ENCODE measurements around the gene SMG6.

The SMG6 gene

DNA sequence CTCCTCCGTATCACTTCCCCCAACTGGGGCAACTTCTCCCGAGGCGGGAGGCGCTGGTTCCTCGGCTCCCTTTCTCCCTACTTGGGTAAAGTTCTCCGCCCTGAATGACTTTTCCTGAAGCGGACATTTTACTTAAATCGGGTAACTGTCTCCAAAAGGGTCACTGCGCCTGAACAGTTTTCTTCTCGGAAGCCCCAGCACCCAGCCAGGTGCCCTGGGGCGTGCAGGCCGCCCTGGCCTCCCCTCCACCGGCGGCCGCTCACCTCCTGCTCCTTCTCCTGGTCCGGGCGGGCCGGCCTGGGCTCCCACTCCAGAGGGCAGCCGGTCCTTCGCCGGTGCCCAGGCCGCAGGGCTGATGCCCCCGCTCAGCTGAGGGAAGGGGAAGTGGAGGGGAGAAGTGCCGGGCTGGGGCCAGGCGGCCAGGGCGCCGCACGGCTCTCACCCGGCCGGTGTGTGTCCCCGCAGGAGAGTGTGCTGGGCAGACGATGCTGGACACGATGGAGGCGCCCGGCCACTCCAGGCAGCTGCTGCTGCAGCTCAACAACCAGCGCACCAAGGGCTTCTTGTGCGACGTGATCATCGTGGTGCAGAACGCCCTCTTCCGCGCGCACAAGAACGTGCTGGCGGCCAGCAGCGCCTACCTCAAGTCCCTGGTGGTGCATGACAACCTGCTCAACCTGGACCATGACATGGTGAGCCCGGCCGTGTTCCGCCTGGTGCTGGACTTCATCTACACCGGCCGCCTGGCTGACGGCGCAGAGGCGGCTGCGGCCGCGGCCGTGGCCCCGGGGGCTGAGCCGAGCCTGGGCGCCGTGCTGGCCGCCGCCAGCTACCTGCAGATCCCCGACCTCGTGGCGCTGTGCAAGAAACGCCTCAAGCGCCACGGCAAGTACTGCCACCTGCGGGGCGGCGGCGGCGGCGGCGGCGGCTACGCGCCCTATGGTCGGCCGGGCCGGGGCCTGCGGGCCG, 247.1 kb downstream of the SMG6 start:
- peak; percentile 54 for DNase-seq

DNA sequence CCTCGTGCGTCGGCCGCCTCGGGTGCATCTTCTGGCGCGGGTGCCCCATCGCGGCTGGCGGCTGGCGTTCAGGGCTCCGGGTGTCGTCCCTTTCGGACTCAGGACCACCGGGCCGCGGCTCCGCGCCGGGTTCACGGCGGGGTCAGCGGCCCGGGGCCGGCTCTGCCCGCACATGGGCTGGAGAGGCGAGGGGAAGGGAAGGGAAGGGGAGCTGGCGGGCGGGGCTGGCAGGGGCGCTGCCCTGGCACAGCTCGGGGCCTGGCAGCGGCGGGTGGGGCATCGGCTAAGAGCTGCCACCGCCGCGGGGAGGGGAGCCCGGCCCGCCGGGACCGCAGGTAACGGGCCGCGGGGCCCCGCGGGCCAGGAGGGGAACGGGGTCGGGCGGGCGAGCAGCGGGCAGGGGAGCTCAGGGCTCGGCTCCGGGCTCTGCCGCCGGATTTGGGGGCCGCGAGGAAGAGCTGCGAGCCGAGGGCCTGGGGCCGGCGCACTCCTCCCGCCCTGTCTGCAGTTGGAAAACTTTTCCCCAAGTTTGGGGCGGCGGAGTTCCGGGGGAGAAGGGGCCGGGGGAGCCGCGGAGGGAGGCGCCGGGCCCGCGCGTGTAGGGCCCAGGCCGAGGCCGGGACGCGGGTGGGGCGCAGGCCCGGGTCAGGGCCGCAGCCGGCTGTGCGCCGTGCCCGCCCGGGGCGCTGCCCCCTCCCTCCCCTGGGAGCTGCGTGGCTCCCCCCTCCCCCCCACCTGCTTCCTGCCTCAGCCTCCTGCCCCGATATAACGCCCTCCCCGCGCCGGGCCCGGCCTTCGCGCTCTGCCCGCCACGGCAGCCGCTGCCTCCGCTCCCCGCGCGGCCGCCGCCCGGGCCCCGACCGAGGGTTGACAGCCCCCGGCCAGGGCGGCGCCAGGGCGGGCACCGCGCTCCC, 248.0 kb downstream of the SMG6 start:
- DNase-seq, result no peak

DNA sequence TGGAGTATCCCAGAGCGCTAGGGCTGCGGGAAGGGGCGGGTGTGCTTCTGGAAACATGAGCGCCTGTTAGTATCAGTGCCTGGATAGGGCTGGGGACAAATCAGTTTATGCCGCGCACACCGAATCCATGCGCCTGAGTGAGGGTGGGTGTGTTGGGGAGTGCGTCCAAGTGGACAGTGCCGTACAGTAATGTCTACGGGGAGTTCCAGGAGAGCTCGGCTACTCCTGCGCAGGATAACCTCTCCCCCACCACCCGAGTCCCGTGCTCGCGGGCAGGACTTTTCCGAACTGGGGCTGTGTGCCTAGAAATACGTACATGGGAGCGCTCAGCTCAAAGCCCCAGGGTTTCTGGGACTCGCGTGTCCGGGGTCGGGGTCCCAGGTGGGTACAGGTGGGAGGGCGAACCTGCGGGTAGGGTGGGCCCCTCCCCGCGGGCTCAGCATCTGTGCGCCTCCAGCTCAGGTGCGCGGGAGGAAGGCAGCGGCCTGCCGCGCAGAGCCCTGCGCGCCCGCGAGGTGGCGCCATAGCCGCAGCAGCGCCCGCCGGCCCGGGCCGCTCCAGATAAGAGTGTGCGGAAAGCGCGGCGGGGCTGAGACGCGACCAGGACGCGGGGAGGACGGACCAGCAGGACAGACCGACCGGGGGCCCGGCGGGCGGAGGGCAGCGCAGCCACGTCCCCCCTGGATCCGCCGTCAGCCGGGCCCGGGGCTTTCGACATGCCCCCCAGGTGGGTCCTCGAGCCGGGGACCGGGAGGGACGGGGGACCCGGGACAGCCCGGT, 248.9 kb downstream of the SMG6 start, which contains the start of gene HIC1:
Gene HIC1, plus strand, starts transcription at position 592 of the 780 bp plus-strand sequence. CDS start 1,588 bp downstream, outside the sequence.
- DNase-seq, result peak; percentile 83

DNA sequence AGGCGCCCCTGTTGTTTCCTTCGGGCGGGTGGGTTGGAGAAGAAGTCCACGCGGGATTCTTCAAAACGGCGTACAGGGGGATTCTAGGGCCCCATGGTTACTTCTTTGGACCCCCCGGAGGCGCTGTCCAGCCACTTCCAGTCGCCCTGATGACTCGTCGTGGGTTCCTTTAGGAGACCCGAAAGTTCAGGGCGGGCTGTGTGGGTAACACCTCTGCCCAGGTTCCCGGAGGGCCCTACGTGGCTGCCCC, 249.4 kb downstream of the SMG6 start:
- DNase-seq, result no peak

DNA sequence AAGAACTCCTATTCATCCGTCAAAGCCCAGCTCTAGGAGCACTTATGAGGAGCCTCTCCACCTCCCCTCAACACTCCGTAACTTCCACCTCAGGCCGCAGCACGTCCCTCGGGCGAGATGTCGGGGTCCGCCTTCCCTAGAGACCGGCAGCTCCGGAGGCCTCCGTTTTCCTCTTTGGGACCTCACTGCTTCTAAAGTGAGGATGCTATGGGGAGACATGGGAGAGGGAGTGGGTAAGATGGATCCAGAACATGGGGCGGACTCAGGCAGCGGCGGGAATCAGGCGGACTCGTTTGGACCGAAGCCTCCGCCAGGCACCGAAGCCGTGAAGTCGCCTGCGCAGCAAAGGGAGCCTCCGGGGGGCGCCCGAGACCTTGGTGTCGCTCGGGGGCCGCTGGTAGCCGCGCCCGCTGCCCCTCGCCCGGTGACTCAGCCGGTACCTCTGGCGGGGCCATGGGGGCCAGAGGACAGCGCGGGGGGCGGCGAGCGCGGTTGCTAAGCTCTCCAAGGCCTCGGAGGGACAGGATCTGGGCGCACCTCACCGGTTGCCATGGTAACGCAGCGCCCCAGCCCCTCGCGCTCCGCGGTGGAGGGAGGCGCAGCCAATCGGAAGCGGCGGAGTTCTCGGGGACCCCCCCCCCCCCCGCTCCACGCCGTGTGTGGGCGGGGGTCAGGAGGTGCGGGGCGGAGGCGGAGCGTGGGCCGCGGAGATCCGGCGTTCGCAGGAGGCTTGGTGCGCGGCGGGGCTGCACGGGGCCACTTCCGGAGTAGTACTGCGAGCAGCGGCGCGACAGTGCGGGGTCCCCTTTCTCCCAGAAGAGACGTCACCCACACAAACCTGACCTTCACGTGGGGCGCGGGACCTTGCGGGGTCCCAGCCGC, 250.0 kb downstream of the SMG6 start:
- DNase-seq, result peak; percentile 71

DNA sequence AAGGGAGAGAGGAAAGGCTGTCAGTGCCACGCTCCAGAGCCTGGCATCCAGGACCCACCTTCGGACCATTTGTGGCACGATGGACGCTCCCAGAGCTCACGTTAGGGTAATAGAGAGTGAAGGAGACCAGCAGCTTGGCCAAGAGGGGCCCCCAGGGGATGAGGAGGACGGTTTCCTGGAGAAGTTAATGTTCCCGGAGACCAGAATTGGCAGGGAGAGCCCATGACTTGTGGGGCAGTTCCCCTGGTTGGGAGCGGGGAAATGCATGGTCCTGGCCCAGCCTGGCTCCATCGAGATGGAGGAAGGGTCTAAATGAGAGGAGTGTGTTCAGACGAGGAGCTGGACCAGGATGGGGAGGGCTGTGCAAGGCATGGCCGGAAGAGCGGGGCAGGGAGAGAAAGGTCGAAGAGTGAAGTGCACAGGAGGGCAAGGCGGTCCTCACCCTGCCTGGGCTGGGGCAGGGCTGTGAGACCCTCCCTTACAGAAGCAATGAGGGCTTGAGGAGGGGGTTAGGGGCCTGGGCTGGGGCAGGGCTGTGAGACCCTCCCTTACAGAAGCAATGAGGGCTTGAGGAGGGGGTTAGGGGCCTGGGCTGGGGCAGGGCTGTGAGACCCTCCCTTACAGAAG, 251.5 kb downstream of the SMG6 start:
- no peak for DNase-seq

DNA sequence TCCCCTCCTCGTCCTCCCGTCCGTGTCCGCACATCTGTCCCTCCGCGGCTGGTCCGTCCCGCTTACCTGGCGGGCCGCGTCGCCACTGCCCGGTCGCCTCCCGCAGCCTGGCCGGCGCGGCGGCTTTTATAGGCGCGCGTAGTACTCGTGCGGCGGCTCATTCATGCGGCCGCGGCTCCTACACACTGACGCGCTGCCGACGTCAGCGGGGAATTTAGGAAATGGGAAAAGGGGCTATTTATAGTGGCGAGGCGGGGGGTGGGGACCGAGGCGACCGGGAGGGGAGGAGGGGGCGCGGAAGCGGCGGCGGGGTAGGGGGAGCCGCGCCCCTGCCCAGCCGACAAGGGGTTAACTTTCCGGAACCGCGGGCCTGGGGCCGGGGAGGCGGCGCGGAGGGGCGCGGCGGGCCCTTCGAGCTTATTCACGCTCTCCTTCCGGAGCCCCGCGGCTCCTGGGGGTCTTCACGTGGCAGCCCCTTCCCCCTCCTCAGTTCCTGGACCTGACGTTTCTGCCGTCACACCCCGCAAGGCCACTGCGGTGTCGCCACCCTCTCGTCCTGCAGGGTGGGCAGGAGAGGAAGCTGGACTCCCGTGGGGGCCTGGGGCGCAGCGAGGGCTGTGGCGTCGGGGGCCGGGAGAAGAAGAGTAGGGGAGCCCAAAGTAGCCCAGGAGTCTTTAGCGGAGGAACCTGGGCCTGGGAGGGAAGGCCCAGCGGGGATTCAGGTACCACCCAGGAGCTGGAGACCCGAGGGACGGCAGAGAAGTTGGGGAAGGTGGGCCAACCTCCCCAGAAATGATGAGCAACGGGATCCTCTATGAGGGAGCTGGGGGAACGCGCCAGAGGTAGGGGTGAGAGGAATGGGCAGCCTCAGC, 252.3 kb downstream of the SMG6 start:
- DNase-seq, result no peak

DNA sequence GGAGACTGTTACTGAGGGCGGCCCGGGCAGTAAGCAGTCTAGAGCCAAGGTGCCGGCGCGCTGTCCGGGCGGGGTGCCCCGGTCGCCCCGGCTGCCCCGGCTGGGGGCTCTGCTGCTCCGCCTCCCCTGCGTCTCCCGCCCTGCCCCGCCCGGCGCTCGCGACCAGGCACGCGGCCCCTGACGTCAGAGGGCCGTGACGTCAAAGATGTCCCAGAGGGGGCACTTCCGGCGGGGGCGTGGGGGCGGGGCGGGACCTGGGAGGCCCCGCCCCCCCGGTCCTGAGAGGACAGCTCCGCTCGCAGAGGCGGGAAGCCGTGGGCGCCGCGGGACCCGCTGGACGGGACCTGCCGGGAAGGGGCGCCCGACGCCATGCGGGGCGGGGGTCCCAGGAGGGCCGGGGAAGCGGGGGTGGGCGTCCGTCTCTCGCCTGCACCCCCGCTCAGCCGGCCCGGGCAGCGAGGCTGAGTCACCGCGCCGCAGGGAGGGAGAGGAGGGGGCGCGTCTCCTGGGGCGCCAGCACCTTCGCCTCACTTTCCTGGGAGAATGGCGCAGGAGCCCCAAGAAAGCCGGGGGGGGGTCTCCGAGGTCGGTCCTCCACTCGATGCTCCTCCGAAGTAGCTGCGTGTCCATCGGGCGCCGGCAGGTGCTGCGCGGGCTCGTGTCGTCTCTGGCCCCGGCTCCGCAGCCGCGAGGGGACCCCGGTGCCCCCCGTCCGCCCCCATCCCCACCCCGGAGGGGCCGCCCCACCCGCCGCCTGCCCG, 253.1 kb downstream of the SMG6 start:
- DNase-seq, result peak; percentile 60

DNA sequence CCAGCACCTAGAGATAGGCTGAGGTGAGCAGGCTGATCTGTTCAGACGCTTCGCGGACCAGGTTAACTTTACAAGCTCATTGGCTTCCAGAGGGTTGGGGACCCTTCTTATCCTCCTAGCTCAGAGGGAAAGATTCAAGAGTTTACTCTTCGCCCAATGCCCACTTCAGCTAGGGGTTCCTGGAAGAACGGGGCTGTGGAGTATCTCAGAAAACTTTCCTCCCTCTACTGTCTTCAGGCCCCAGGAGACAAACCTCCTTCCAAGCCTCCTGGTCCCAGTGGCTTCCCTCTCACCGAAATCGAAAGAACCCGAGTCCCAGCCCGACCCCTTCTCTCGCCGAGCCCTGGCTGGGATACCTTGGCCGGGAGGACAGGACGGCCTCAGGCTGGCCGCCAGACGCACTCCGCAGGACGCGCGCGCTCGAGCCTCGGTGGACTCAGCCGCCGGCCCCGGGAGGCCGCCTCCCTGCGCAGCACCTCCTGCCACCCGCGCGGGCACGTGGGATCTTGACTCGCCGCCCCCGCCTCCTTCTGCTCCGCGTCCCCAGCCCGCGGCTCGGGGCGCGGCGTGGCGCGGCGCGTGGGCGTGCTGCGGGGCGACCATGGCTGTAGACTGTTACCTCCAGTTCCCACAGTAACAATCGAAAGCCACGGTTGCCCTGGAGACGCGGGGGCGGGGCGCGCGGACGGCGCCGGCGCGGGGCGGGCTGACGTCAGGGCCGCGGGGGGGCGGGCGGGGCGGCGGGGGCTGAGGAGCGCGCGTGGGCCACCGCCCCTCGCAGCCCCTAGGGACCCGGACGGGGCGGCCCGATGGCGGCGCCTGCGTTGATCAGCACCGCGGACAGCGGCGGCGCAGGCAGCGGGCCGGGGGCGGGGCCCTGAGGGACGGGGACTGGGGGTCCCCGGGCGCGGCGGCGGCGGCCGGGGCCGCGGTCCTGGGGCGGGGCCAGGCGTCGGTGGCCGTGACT, 254.0 kb downstream of the SMG6 start:
- peak; percentile 85 for DNase-seq

DNA sequence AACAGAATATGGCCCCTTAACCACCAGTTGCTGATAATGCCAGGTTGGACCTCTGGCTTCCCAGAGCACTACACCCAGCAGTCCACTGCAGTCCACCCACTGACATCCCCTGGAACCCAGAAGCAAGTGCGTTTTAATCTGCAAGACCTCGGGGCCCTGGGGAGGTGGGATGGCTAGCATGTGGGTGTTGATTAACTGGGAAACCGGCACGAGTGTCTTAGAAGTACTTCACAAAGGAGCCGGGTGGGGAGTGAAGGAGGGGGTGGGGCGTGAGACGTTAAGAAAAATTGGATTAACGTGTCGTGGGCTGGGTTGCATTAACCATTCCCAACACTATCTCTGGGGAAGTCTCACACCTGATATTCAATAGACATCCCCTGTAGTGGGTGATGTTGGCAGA, 254.8 kb downstream of the SMG6 start:
- DNase-seq, result no peak

DNA sequence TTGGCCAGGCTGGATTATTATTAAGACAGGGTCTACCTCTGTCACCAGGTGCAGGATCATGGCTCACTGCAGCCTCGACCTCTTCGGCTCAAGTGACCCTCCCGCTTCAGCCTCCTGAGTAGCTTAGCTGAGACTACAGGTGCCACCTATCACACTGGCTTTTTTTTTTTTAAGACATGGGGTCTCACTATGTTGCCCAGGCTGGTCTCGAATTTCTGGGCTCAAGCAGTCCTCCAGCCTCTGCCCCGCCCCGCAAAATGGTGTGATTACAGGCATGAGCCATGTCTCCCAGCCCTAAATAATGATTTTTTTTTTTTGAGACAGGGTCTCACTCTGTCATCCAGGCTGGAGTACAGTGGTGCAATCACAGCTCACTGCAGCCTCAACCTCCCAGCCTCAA, 256.0 kb downstream of the SMG6 start:
- no peak for DNase-seq

DNA sequence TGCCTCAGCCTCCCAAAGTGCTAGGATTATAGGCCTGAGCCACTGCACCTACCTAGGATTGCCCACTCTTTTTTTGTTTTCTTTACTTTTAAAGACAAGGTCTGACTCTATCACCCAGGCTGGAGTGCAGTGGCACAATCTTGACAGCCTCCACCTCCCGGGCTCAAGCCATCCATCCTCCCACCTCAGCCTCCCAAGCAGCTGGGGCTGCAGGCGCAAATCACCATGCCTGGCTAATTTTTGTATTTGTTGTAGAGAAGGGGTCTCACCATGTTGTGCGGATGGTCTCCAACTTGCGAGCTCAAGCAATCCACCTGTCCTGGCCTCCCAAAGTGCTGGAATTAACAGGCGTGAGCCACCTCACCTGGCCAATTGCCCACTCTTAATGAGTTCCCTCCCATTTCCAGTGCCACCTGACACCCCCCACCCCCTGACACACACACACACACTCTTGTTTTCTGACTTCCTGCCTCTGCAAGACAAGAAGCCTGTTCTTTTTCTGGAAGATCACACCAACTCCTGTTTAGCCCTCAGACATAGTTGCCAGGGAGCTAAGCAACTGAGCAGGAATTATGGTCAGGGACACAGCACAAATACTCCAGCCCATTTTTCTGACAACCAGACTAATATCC, 259.2 kb downstream of the SMG6 start:
- DNase-seq, result no peak

DNA sequence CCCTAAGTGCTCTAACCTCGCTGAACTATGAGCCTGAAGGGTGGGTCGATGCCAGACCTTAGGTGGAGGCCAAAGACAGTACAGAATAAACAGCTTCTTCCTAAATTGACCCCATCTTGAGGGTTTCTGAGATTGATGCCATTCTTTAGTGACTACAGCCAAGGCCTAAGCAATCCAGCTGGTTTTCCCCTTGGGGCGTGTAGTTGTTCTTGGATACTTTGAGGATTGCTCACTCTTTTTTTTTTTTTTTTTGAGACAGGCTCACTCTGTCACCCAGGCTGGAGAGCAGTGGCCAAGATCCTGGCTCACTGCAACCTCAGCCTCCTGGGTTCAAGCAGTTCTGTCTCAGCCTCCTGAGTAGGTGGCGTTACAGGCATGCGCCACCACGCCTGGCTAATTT, 259.8 kb downstream of the SMG6 start:
- DNase-seq, result no peak

DNA sequence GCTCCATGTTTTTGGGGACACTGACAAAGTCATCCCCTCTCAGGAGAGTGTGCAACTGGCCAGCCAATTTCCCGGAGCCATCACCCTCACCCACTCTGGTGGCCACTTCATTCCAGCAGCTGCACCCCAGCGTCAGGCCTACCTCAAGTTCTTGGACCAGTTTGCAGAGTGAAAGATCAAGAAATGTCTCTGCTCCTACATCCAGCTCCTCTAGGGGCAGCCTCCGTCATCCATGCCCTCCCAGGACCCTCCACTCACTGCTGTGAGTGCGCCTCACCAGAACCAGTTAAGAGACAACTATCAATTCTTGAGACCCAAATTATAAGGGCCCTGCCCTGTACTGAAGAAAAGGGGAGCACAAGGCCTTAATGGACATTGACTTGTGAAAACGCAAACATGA, 260.7 kb downstream of the SMG6 start:
- DNase-seq, result no peak

DNA sequence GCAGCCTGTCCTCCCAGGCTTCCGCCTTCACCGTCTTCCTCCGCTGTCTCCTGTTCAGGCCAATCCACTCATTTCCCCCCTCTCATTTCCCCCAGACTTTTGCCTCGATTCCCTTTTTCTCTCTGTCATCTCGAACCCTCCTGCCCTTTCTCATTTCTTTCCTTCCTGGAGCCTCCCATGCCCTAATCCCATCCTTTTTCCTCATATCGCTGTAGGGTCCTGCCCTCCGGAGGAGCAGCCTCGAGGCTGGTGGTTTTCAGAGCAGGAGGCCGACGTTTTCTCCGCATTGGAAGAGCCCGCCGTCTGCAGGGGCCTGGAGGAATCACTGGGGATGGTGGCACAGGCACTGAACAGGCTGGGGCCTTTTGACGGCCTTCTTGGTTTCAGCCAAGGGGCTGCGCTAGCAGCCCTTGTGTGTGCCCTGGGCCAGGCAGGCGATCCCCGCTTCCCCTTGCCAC, 261.2 kb downstream of the SMG6 start:
- no peak for DNase-seq

DNA sequence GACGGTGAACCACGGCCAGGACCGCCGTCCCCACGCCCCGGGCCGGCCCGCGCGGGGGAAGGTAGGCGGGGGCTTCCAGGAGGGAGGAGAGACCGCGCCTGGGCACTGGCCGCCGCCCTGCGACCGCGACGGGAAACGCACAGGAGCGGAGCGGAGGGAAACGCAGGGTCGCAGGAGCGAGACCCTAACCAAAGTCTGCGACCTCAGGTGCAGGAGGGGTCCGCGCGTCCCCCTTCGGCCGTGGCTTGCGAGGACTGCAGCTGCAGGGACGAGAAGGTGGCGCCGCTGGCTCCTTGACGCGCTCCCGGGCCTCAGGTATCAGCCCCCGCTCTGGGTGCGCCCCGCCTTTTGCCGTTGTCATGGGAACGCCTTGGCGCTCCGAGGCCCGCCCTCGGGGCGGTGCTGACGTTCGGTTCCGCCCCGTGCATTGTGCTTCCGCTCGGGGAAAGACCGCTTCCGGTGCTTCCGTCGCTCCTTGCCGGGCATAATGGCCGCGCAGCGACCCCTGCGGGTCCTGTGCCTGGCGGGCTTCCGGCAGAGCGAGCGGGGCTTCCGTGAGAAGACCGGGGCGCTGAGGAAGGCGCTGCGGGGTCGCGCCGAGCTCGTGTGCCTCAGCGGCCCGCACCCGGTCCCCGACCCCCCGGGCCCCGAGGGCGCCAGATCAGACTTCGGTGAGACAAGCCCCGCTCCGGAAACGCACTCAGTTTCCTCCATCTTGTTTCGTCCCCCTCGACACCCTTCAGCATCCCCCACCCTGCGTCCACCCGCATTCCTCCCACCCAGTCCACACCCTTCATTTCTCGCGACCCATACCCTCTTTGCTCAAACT, 261.8 kb downstream of the SMG6 start, which contains the start of gene OVCA2:
Gene OVCA2, plus strand, starts transcription at position 462 of the 829 bp plus-strand sequence. Its CDS starts 26 bp downstream, at position 488.
- peak; percentile 98 for DNase-seq

Data from activated CD4-positive, alpha-beta T cell treated with anti-CD3 and anti-CD28 coated beads, Interleukin-2, Interleukin-6, amounts not matched to agents 100 ng/mL and 50 ng/mL, durations not matched to agents 16 hours and 8 hours (primary cell).